IPS DF 4.7 (cell line): Measurements from ENCODE around the gene GKN2.

Experiments
- DNase-seq: peaks from one replicate; pipeline ENCODE4 v3.0.0-alpha.2; 2013; ENCODE audit warnings: low spot score; ENCODE audit errors: extremely low read depth

GKN2 gene

GRCh38 chr2:68952887-68953521 lies at the start of gene GKN2:
Gene GKN2 (minus strand): TSS chr2:68952893. CDS start chr2:68952861, 32 bp downstream.
- no peak for DNase-seq

GRCh38 chr2:69001879-69002278 lies 49.2 kb upstream of the GKN2 start:
- no peak for DNase-seq

- no peak for DNase-seq
These were observed 44.7 kb upstream of the GKN2 start for GRCh38 chr2:68997401-68997800.

GRCh38 chr2:68995916-68996315 lies 43.2 kb upstream of the GKN2 start:
- no peak for DNase-seq

- no peak for DNase-seq
These were observed 42.2 kb upstream of the GKN2 start for GRCh38 chr2:68994864-68995263.

- DNase-seq, result no peak
These were observed 41.0 kb upstream of the GKN2 start for GRCh38 chr2:68993660-68994059.

GRCh38 chr2:68992933-68993332 lies 40.2 kb upstream of the GKN2 start:
- no peak for DNase-seq

GRCh38 chr2:68992341-68992740 lies 39.6 kb upstream of the GKN2 start:
- no peak for DNase-seq

- DNase-seq, result no peak
These were observed 36.3 kb upstream of the GKN2 start for GRCh38 chr2:68989035-68989434.

GRCh38 chr2:68987021-68987503 lies 34.4 kb upstream of the GKN2 start:
- no peak for DNase-seq

- no peak for DNase-seq
These were observed 28.3 kb upstream of the GKN2 start for GRCh38 chr2:68980956-68981355.

- DNase-seq, result no peak
These were observed 25.4 kb upstream of the GKN2 start for GRCh38 chr2:68978098-68978497.

GRCh38 chr2:68977453-68977852 lies 24.8 kb upstream of the GKN2 start:
- no peak for DNase-seq

- no peak for DNase-seq
These were observed 23.2 kb upstream of the GKN2 start for GRCh38 chr2:68975844-68976243.

GRCh38 chr2:68974946-68975665 lies 22.4 kb upstream of the GKN2 start:
- DNase-seq, result no peak

GRCh38 chr2:68974251-68974650 lies 21.6 kb upstream of the GKN2 start, which contains the start of gene GKN1:
Gene GKN1 (plus strand): TSS chr2:68974636. CDS start chr2:68974678, 42 bp downstream.
- no peak for DNase-seq

- DNase-seq, result no peak
These were observed 19.0 kb upstream of the GKN2 start for GRCh38 chr2:68971591-68972231.

- DNase-seq, result no peak
These were observed 18.0 kb upstream of the GKN2 start for GRCh38 chr2:68970566-68971265.

GRCh38 chr2:68969736-68970490 lies 17.2 kb upstream of the GKN2 start:
- DNase-seq, result no peak

- DNase-seq, result no peak
These were observed 15.5 kb upstream of the GKN2 start for GRCh38 chr2:68968221-68968620.

GRCh38 chr2:68964282-68964681 lies 11.6 kb upstream of the GKN2 start:
- DNase-seq, result no peak
